Measurements from ENCODE around the gene HELT.
"Not testable (repeated sequence)": the region's sequence is repeated elsewhere in the genome, so short reads cannot be mapped to it uniquely, and the experiment has no call there.

The HELT gene

GRCh38 chr4:185017964-185018772, at the start of gene HELT:
HELT (plus strand) TSS chr4:185018490; CDS start chr4:185018929, 439 bp downstream.
- H3K4me3 ChIP-seq (ENCODE audit: low read depth, low read length) = no peak within 1 kb of the TSS
- no peak for DNase-seq (ENCODE audit: low read depth)
- TF ChIP-seq MAX (IDR thresholded peaks at IDR 0.05; ENCODE audit: low read depth, low read length) = no peak
- TF ChIP-seq CTCF (IDR thresholded peaks at IDR 0.05; ENCODE audit: low read depth, low read length) = no peak
- no peak for TF ChIP-seq POLR2A (IDR thresholded peaks at IDR 0.05; ENCODE audit: extremely low read depth, insufficient read length)
- no peak for TF ChIP-seq MYC (IDR thresholded peaks at IDR 0.05; ENCODE audit: low read depth, low read length)

GRCh38 chr4:184968784-184969201, 49.5 kb upstream of the HELT start:
- no peak for TF ChIP-seq MYC (IDR thresholded peaks at IDR 0.05; ENCODE audit: low read depth, low read length)
- no peak for TF ChIP-seq MAX (IDR thresholded peaks at IDR 0.05; ENCODE audit: low read depth, low read length)
- no peak for TF ChIP-seq CTCF (IDR thresholded peaks at IDR 0.05; ENCODE audit: low read depth, low read length)
- TF ChIP-seq POLR2A (IDR thresholded peaks at IDR 0.05; ENCODE audit: extremely low read depth, insufficient read length) = no peak
- DNase-seq (ENCODE audit: low read depth) = no peak
- H3K4me3 ChIP-seq (ENCODE audit: low read depth, low read length) = no peak overlapping the region

GRCh38 chr4:184969610-184970009, 48.7 kb upstream of the HELT start:
- H3K4me3 ChIP-seq (ENCODE audit: low read depth, low read length) = no peak overlapping the region
- DNase-seq (ENCODE audit: low read depth) = no peak
- TF ChIP-seq MYC (IDR thresholded peaks at IDR 0.05; ENCODE audit: low read depth, low read length) (no peak), CTCF (IDR thresholded peaks at IDR 0.05; ENCODE audit: low read depth, low read length) (no peak), MAX (IDR thresholded peaks at IDR 0.05; ENCODE audit: low read depth, low read length) (no peak), POLR2A (IDR thresholded peaks at IDR 0.05; ENCODE audit: extremely low read depth, insufficient read length) (no peak)

- no peak for DNase-seq (ENCODE audit: low read depth)
- TF ChIP-seq MAX (IDR thresholded peaks at IDR 0.05; ENCODE audit: low read depth, low read length) (no peak), MYC (IDR thresholded peaks at IDR 0.05; ENCODE audit: low read depth, low read length) (no peak), CTCF (IDR thresholded peaks at IDR 0.05; ENCODE audit: low read depth, low read length) (no peak), POLR2A (IDR thresholded peaks at IDR 0.05; ENCODE audit: extremely low read depth, insufficient read length) (no peak)
- H3K4me3 ChIP-seq (ENCODE audit: low read depth, low read length) = no peak overlapping the region
Observed at GRCh38 chr4:184972991-184973390, 45.3 kb upstream of the HELT start.

GRCh38 chr4:184976348-184976747, 41.9 kb upstream of the HELT start:
- not testable (repeated sequence) for H3K4me3 ChIP-seq (ENCODE audit: low read depth, low read length); DNase-seq (ENCODE audit: low read depth)

- DNase-seq (ENCODE audit: low read depth) = no peak
- TF ChIP-seq MYC (IDR thresholded peaks at IDR 0.05; ENCODE audit: low read depth, low read length) = no peak
- H3K4me3 ChIP-seq (ENCODE audit: low read depth, low read length) = no peak overlapping the region
Observed at GRCh38 chr4:184977747-184978146, 40.5 kb upstream of the HELT start.

- TF ChIP-seq MYC (IDR thresholded peaks at IDR 0.05; ENCODE audit: low read depth, low read length) = no peak
- TF ChIP-seq CTCF (IDR thresholded peaks at IDR 0.05; ENCODE audit: low read depth, low read length) = no peak
- no peak for TF ChIP-seq POLR2A (IDR thresholded peaks at IDR 0.05; ENCODE audit: extremely low read depth, insufficient read length)
- TF ChIP-seq MAX (IDR thresholded peaks at IDR 0.05; ENCODE audit: low read depth, low read length) = no peak
- no peak for DNase-seq (ENCODE audit: low read depth)
- H3K4me3 ChIP-seq (ENCODE audit: low read depth, low read length) = no peak overlapping the region
Observed at GRCh38 chr4:184978211-184978610, 40.1 kb upstream of the HELT start.
